Gastrocnemius medialis (tissue), 4 donors: Measurements from ENCODE around the gene L1CAM. TPM values are rescaled to one million over a fixed set of nuclear protein-coding genes. Genes with fewer than 3 reads are reported as not detected.

Experiments used
- ATAC-seq, 2 donors: fragments of 150-250 bp; one replicate each; pipeline ENCODE4 v1.9.1; 2016
- DNase-seq, 2 donors: peaks; one replicate each; pipeline ENCODE4 v3.0.0-alpha.2; 2019
- H3K27ac ChIP-seq, 4 donors: fragments of 200-600 bp; sonication (generic); 1 replicate in 1 of 4; 2 replicates in 3 of 4; pipeline ENCODE4 v1.5.1; 2016 to 2018; ENCODE audit warnings: mild to moderate bottlenecking in 2 of 4, moderate library complexity in 1 of 4
- H3K27me3 ChIP-seq, 3 donors: fragments of 200-600 bp; sonication (generic) in 2 of 3; 1 replicate in 1 of 3; 2 replicates in 2 of 3; pipeline versions ENCODE4 v1.5.1 to v1.6.0; 2016 to 2019; ENCODE audit warnings: mild to moderate bottlenecking in 1 of 3, moderate library complexity in 1 of 3
- H3K36me3 ChIP-seq, 2 donors: fragments of 200-600 bp; sonication (generic) in 1 of 2; one replicate each; pipeline ENCODE4 v1.5.1; 2017 to 2018
- H3K4me1 ChIP-seq, 2 donors: fragments of 200-600 bp; sonication (generic) in 1 of 2; one replicate each; pipeline ENCODE4 v1.5.1; 2016 to 2017; ENCODE audit warnings: mild to moderate bottlenecking in 2 of 2
- H3K4me3 ChIP-seq, 4 donors: fragments of 200-600 bp; sonication (generic) in 3 of 4; 1 replicate in 1 of 4; 2 replicates in 3 of 4; pipeline ENCODE4 v1.5.1; 2016 to 2019; ENCODE audit warnings: mild to moderate bottlenecking in 2 of 4
- H3K9me3 ChIP-seq, 3 donors: fragments of 200-600 bp; sonication (generic) in 2 of 3; 1 replicate in 1 of 3; 2 replicates in 2 of 3; pipeline ENCODE4 v1.5.1; 2016 to 2019
- POLR2A ChIP-seq, 2 donors: fragments of 450-650 bp; IDR thresholded peaks; one replicate each; pipeline ENCODE4 v1.6.1; 2017; ENCODE audit warnings: antibody characterized with exemption in 2 of 2, mild to moderate bottlenecking in 2 of 2, moderate library complexity in 2 of 2
- in situ Hi-C, 4 donors: fragments of 200-750 bp; cut with MboI; loops; one replicate each; pipeline versions ENCODE4 v1.15.0 to v1.8.0; 2017; ENCODE audit warnings: low sequenced_read_pairs in 4 of 4
- intact Hi-C: fragments of 100-400 bp; cut with DNase I; formaldehyde crosslinking; loops from one replicate; pipeline ENCODE4 v1.15.1; 2023; ENCODE audit warnings: low total_unique reads
- total RNA-seq, 4 donors: library from RNA; depleted of rRNA; stranded (reverse); fragments of >200 nt; gene quantifications; one replicate each; pipeline versions ENCODE4 v1.1.0 to v1.2.3, GENCODE V29; 2016
- TF ChIP-seq, protein P1 (sequence below), 5 experiments: fragments of 450-650 bp in 3 of 5; fragments of 200-600 bp in 2 of 5; sonication (generic) in 2 of 5; IDR thresholded peaks in 4 of 5; conservative IDR thresholded peaks in 1 of 5; 1 replicate in 4 of 5; 2 replicates in 1 of 5; pipeline ENCODE4 v1.5.1; 2016 to 2019; ENCODE audit warnings: antibody characterized with exemption in 5 of 5, mild to moderate bottlenecking in 3 of 5, moderate library complexity in 3 of 5

Gene L1CAM
- total RNA-seq, 4 donors from 2014 or later, result 0.05 to 0.62 (median 0.48) TPM

DNA sequence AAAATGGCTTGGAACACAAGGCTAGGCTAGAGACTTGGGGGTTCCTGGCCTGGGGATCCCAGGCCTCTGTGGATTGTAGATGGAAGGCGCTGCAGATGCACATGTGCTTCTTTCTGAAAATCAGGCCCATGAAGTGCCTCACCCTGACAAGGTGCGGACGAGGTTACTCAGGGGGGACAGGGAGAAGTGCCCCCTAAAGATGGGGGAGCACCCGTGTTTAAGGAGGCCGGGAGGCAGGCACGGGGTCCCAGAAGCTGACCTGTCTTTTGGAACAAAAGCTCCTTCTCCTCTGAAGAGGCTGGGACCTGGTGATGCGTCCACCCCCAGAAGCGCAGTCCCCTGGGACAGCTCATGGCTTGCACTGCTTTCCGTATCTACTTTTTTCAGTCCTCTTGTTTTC lies 58.1 kb downstream of the L1CAM start:
- ATAC-seq (no peak), DNase-seq (no peak)
- H3K27ac ChIP-seq, result no peak overlapping the region
- peaks cover 0 to 23% (median 21%) of the 10 kb centered on the region in 3 donors for H3K27me3 ChIP-seq
- TF ChIP-seq, protein P1, sequence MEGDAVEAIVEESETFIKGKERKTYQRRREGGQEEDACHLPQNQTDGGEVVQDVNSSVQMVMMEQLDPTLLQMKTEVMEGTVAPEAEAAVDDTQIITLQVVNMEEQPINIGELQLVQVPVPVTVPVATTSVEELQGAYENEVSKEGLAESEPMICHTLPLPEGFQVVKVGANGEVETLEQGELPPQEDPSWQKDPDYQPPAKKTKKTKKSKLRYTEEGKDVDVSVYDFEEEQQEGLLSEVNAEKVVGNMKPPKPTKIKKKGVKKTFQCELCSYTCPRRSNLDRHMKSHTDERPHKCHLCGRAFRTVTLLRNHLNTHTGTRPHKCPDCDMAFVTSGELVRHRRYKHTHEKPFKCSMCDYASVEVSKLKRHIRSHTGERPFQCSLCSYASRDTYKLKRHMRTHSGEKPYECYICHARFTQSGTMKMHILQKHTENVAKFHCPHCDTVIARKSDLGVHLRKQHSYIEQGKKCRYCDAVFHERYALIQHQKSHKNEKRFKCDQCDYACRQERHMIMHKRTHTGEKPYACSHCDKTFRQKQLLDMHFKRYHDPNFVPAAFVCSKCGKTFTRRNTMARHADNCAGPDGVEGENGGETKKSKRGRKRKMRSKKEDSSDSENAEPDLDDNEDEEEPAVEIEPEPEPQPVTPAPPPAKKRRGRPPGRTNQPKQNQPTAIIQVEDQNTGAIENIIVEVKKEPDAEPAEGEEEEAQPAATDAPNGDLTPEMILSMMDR (IDR thresholded peaks at IDR 0.05 in 4 of 5, conservative IDR thresholded peaks at IDR 0.05 in 1 of 5), result no peak
- no peak for TF ChIP-seq POLR2A (IDR thresholded peaks at IDR 0.05)
- no peaks in the 10 kb centered on the region for H3K4me1 ChIP-seq
- in situ Hi-C loops, result no loop called here
- no peaks in the 10 kb centered on the region for H3K9me3 ChIP-seq
- H3K4me3 ChIP-seq, result no peak overlapping the region
- intact Hi-C loops, result no loop called here
- H3K36me3 ChIP-seq, result no peaks in the 10 kb centered on the region

DNA sequence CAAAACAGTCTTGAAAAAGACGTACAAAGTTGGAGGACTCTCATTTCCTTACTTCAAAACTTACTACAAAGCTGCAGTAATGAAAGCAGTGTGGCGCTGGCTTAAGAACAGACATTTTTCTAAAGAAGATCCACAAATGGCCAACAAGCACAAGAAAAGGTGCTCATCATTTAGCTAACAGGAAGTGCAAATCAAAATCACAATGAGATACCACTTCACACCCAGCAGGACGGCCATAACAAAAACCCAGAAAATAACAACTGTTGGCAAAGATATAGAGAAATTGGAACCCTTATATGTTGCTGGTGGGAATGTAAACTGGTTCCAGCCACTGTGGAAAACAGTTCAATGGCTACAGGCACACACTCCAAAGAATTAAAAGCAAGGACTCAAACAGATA lies 59.0 kb downstream of the L1CAM start:
- Histone ChIP-seq H3K27me3 (peaks cover 0 to 23% (median 19%) of the 10 kb centered on the region in 3 donors), H3K4me1 (no peaks in the 10 kb centered on the region), H3K27ac (no peak overlapping the region), H3K9me3 (no peaks in the 10 kb centered on the region), H3K36me3 (no peaks in the 10 kb centered on the region), H3K4me3 (no peak overlapping the region)
- ATAC-seq (no peak), DNase-seq (no peak)
- intact Hi-C loops (no loop called here), in situ Hi-C loops (no loop called here)
- TF ChIP-seq POLR2A (IDR thresholded peaks at IDR 0.05), result no peak
- TF ChIP-seq, protein P1 (IDR thresholded peaks at IDR 0.05 in 4 of 5, conservative IDR thresholded peaks at IDR 0.05 in 1 of 5), result no peak

DNA sequence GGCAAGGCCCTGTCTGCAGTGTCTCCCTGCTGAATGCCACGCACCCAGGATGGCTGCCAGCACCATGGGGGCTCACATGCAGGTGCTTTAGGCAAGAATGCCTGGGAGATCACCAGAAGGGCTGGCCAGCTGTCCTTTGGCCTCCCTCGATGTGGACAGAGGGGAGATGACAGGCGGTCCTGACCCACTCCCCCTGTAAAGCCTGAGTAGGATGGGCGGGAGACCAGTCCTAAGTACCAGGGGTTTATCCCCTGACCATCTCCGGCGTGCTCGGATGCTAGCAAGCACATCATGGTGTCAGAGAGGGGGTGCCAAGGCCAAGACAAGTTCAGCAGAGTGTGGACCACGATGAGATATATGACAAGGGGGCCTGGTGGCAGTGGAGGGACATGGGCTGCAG lies 60.9 kb downstream of the L1CAM start:
- Histone ChIP-seq H3K4me3 (no peak overlapping the region), H3K4me1 (no peaks in the 10 kb centered on the region), H3K27ac (no peak overlapping the region), H3K27me3 (peaks cover 0 to 19% (median 15%) of the 10 kb centered on the region in 3 donors), H3K36me3 (no peaks in the 10 kb centered on the region), H3K9me3 (no peaks in the 10 kb centered on the region)
- in situ Hi-C loops (no loop called here), intact Hi-C loops (no loop called here)
- TF ChIP-seq, protein P1 (IDR thresholded peaks at IDR 0.05 in 4 of 5, conservative IDR thresholded peaks at IDR 0.05 in 1 of 5), result no peak
- no peak for TF ChIP-seq POLR2A (IDR thresholded peaks at IDR 0.05)
- ATAC-seq (no peak), DNase-seq (no peak)

- Histone ChIP-seq H3K27ac (no peak overlapping the region), H3K4me3 (no peak overlapping the region), H3K4me1 (no peaks in the 10 kb centered on the region), H3K27me3 (peaks cover 0 to 13% (median 11%) of the 10 kb centered on the region in 3 donors), H3K9me3 (no peaks in the 10 kb centered on the region), H3K36me3 (no peaks in the 10 kb centered on the region)
- in situ Hi-C loops (no loop called here), intact Hi-C loops (no loop called here)
- ATAC-seq (no peak), DNase-seq (no peak)
- no peak for TF ChIP-seq POLR2A (IDR thresholded peaks at IDR 0.05)
- TF ChIP-seq, protein P1 (IDR thresholded peaks at IDR 0.05 in 4 of 5, conservative IDR thresholded peaks at IDR 0.05 in 1 of 5), result no peak
Measured at GRCh38 chrX:153824348-153824747, 61.6 kb downstream of the L1CAM start.

GRCh38 chrX:153821066-153821465 lies 64.9 kb downstream of the L1CAM start:
- no peak overlapping the region for H3K27ac ChIP-seq
- in situ Hi-C loops (no loop called here), intact Hi-C loops (no loop called here)
- peaks cover 0 to 10% (median 8%) of the 10 kb centered on the region in 3 donors for H3K27me3 ChIP-seq
- no peak for TF ChIP-seq POLR2A (IDR thresholded peaks at IDR 0.05)
- TF ChIP-seq, protein P1 (IDR thresholded peaks at IDR 0.05 in 4 of 5, conservative IDR thresholded peaks at IDR 0.05 in 1 of 5), result no peak
- no peaks in the 10 kb centered on the region for H3K36me3 ChIP-seq
- no peaks in the 10 kb centered on the region for H3K4me1 ChIP-seq
- no peak overlapping the region for H3K4me3 ChIP-seq
- DNase-seq (no peak), ATAC-seq (no peak)
- H3K9me3 ChIP-seq, result no peaks in the 10 kb centered on the region
